K562 (cell line): ENCODE measurements around the gene TAL1. TPM values are rescaled to one million over a fixed set of nuclear protein-coding genes. Genes with fewer than 3 reads are reported as not detected.

Source experiments
- ATF1 ChIP-seq, 2 experiments: fragments of 450-650 bp in 1 of 2; IDR thresholded peaks; 2 replicates each; pipeline ENCODE4 v1.6.1; 2016; ENCODE audit warnings: missing compliant biosample characterization in 1 of 2, missing genetic modification characterization in 1 of 2
- ATF7 ChIP-seq: fragments of 450-650 bp; IDR thresholded peaks from 2 replicates; pipeline ENCODE4 v1.7.1; 2014; ENCODE audit warnings: mild to moderate bottlenecking, moderate library complexity
- BRD4 ChIP-seq: fragments of 200-600 bp; sonication (generic); IDR thresholded peaks from 2 replicates; pipeline ENCODE4 v1.6.1; 2017; ENCODE audit warnings: inconsistent platforms
- DPF2 ChIP-seq: fragments of 450-650 bp; IDR thresholded peaks from 2 replicates; pipeline ENCODE4 v1.6.1; 2016
- EGR1 ChIP-seq: fragments of 450-650 bp; conservative IDR thresholded peaks from 2 replicates; pipeline ENCODE4 v1.6.1; 2017; ENCODE audit warnings: mild to moderate bottlenecking
- KLF1 ChIP-seq: fragments of 450-650 bp; IDR thresholded peaks from 2 replicates; pipeline ENCODE4 v1.6.1; 2016; ENCODE audit warnings: missing genetic modification characterization, missing compliant biosample characterization
- MGA ChIP-seq: fragments of 450-650 bp; IDR thresholded peaks from 2 replicates; pipeline ENCODE4 v1.6.1; 2016; ENCODE audit warnings: mild to moderate bottlenecking, moderate library complexity
- POLR2B ChIP-seq: fragments of 450-650 bp; IDR thresholded peaks from 2 replicates; pipeline ENCODE4 v1.6.1; 2018; ENCODE audit warnings: low read depth; ENCODE audit not compliant: partially characterized antibody
- PRMT5 ChIP-seq: sonication (generic); formaldehyde crosslinking; IDR thresholded peaks from 2 replicates; pipeline ENCODE4 v1.5.0; 2020; ENCODE audit warnings: missing genetic modification reagents
- PTBP1 ChIP-seq: fragments of 200-400 bp; formaldehyde crosslinking; IDR thresholded peaks from 2 replicates; pipeline ENCODE4 v1.6.1; 2017; ENCODE audit warnings: low read depth, low read length
- RBM14 ChIP-seq: fragments of 200-400 bp; formaldehyde crosslinking; IDR thresholded peaks from 2 replicates; pipeline ENCODE4 v1.6.1; 2018; ENCODE audit warnings: low read depth, mild to moderate bottlenecking, low read length, moderate library complexity, borderline replicate concordance; ENCODE audit not compliant: insufficient read depth
- RBM22 ChIP-seq: fragments of 200-400 bp; formaldehyde crosslinking; IDR thresholded peaks from 2 replicates; pipeline ENCODE4 v1.6.1; 2018; ENCODE audit warnings: low read length, low read depth; ENCODE audit not compliant: poor library complexity, severe bottlenecking
- RBM25 ChIP-seq: fragments of 200-400 bp; formaldehyde crosslinking; IDR thresholded peaks from 2 replicates; pipeline ENCODE4 v1.6.1; 2018; ENCODE audit warnings: low read length, low read depth, moderate library complexity; ENCODE audit not compliant: severe bottlenecking
- TRIM24 ChIP-seq, 2 experiments: fragments of 450-650 bp; IDR thresholded peaks; 2 replicates each; pipeline ENCODE4 v1.6.1; 2016
- ZNF274 ChIP-seq: IDR thresholded peaks from 2 replicates; pipeline ENCODE4 v1.6.1; 2011; ENCODE audit warnings: low read depth, mild to moderate bottlenecking, low read length, moderate library complexity, borderline replicate concordance
- ZNF639 ChIP-seq, 2 experiments: fragments of 200-800 bp in 1 of 2; sonication (Bioruptor generic) in 1 of 2; sonication (generic) in 1 of 2; formaldehyde crosslinking in 1 of 2; IDR thresholded peaks in 1 of 2; conservative IDR thresholded peaks in 1 of 2; 2 replicates each; pipeline versions ENCODE4 v1.5.0 to v1.6.1; 2016 to 2020; ENCODE audit warnings: missing compliant biosample characterization in 1 of 2, missing genetic modification characterization in 1 of 2, missing genetic modification reagents in 1 of 2
- polyA plus RNA-seq, 8 experiments: library from polyadenylated mRNA; depleted of rRNA in 4 of 8; stranded (reverse) in 5 of 8; unstranded in 3 of 8; fragments of >200 nt; fragmentation: Nextera tagmentation in 2 of 8; fragmentation: Illumina TruSeq in 1 of 8; extraction: Ambion mirVana in 2 of 8; extraction: Trizol in 1 of 8; gene quantifications; 2 replicates each; pipeline versions ENCODE4 v1.2.1 to v1.2.3, GENCODE V29; 2011 to 2014; ENCODE audit warnings: inconsistent platforms in 1 of 8, missing spikeins in 1 of 8
- total RNA-seq, 7 experiments: library from RNA; depleted of rRNA in 6 of 7; stranded (reverse); fragments of >200 nt in 6 of 7; fragmentation: Illumina TruSeq in 2 of 7; extraction: Trizol in 2 of 7; gene quantifications; 2 replicates each; pipeline versions ENCODE4 v1.2.1 to v1.2.3, GENCODE V29; 2011 to 2021; ENCODE audit warnings: low replicate concordance in 1 of 7

The TAL1 gene
- total and polyA plus RNA-seq, 9 of the 15 experiments (the other 6 are each of a cell fraction or from before 2014, with no cell fraction given): 18.5 to 106 (median 59.7) TPM

GRCh38 chr1:47181955-47182675, 49.9 kb downstream of the TAL1 start (continued):
- TF ChIP-seq ZNF639 (CRISPR knock-in tag; conservative IDR thresholded peaks at IDR 0.05 in 1 of 2, IDR thresholded peaks at IDR 0.05 in 1 of 2) (no peak), PRMT5 (CRISPR knock-in tag) (no peak), ATF7 (no peak), ATF1 (CRISPR knock-in tag; IDR thresholded peaks at IDR 0.05) (no peak), ATF1 (tag; IDR thresholded peaks at IDR 0.05) (no peak; the same call in none of the 2 replicates), POLR2B (no peak), RBM25 (no peak), KLF1 (tag) (no peak), BRD4 (no peak), TRIM24 (IDR thresholded peaks at IDR 0.05) (0 out of 4 replicates have a peak, but pooled peaks of 1 of the 2 experiments have one; percentile 55), RBM14 (no peak), MGA (no peak), EGR1 (no peak), ZNF274 (no peak), PTBP1 (peak; percentile 37; the same call in 1 of the 2 replicates), DPF2 (no peak; the same call in 1 of the 2 replicates), RBM22 (no peak)
